ENCODE results near the gene ERBIN. TPM values are rescaled to one million over a fixed set of nuclear protein-coding genes. Genes with fewer than 3 reads are reported as not detected.
"Not testable (repeated sequence)": the region's sequence is repeated elsewhere in the genome, so short reads cannot be mapped to it uniquely, and the experiment has no call there.

Gene ERBIN
- total RNA-seq, 1 donor from 2014 or later: 78.1 TPM

DNA sequence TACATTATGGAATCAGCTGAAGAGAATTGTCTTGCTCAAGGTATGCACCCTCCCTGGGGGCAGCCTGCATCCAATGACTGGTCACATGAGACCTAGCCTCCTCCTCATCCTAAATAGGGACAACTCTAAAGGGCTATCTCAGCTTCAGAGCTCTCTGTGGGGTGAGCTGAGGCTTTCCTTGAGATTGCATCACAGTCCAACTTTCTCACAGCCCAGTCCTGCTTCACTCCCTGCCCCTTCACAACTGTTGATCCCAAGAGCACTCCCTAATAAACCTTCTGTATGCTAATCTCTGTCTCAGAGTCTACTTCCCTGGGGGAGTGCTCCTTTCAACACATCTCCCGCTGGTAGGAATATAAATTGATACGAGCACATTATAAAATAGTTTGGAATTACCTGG lies 44.1 kb upstream of the ERBIN start:
- Mint-ChIP-seq H3K4me3 (ENCODE audit: unreplicated experiment) (no peak overlapping the region), H3K27ac (ENCODE audit: unreplicated experiment) (no peak overlapping the region), H3K36me3 (ENCODE audit: unreplicated experiment) (no peaks in the 10 kb centered on the region), H3K4me1 (ENCODE audit: unreplicated experiment) (peaks cover 17% of the 10 kb centered on the region), H3K27me3 (ENCODE audit: unreplicated experiment) (no peaks in the 10 kb centered on the region), H3K9me3 (ENCODE audit: unreplicated experiment) (peaks cover 4% of the 10 kb centered on the region)
- TF ChIP-seq, protein P1, sequence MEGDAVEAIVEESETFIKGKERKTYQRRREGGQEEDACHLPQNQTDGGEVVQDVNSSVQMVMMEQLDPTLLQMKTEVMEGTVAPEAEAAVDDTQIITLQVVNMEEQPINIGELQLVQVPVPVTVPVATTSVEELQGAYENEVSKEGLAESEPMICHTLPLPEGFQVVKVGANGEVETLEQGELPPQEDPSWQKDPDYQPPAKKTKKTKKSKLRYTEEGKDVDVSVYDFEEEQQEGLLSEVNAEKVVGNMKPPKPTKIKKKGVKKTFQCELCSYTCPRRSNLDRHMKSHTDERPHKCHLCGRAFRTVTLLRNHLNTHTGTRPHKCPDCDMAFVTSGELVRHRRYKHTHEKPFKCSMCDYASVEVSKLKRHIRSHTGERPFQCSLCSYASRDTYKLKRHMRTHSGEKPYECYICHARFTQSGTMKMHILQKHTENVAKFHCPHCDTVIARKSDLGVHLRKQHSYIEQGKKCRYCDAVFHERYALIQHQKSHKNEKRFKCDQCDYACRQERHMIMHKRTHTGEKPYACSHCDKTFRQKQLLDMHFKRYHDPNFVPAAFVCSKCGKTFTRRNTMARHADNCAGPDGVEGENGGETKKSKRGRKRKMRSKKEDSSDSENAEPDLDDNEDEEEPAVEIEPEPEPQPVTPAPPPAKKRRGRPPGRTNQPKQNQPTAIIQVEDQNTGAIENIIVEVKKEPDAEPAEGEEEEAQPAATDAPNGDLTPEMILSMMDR (IDR thresholded peaks at IDR 0.05): no peak
- DNase-seq (ENCODE audit: extremely low spot score, unreplicated experiment): no peak

DNA sequence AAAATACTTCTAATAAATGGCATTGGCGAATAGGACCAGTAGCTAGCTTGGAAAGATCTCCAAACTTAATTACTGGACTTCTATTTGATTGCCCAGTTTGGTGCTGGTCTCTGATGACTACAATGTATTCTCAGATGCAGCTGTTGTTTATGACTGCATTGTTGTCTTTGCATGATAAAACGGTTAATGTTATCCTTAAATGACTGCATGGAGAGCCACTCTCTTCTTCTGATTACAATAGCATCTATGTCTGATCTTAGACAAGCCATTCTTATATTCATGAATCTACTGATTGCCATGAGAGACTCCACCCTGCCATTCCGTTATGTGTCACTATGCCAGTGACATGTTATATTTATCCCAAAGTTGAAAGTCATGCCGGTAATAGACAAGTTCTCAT lies 42.9 kb upstream of the ERBIN start:
- Mint-ChIP-seq H3K4me3 (ENCODE audit: unreplicated experiment) (no peak overlapping the region), H3K4me1 (ENCODE audit: unreplicated experiment) (peaks cover 17% of the 10 kb centered on the region), H3K9me3 (ENCODE audit: unreplicated experiment) (no peaks in the 10 kb centered on the region), H3K27ac (ENCODE audit: unreplicated experiment) (no peak overlapping the region), H3K27me3 (ENCODE audit: unreplicated experiment) (no peaks in the 10 kb centered on the region), H3K36me3 (ENCODE audit: unreplicated experiment) (no peaks in the 10 kb centered on the region)
- DNase-seq (ENCODE audit: extremely low spot score, unreplicated experiment): no peak
- TF ChIP-seq, protein P1 (IDR thresholded peaks at IDR 0.05): no peak

DNA sequence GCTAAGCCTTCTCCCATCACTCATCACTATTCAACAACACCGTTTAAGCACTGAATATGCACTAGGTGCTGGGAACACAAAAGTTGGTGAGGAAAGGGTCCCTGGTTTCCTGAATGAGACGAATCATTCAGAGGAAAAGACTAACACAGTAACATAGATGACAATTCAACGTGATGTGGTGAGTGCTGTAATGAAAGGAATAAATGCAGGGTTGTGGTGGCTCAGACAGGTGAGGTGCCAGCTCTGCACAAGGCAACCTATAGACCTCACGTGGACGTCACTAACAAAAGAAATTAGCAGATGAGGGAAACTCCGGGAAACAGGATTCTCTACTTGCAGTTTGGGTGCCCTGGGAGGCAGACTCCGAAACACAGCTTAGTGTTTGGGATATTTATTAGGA lies 40.0 kb upstream of the ERBIN start:
- no peak overlapping the region for H3K4me3 Mint-ChIP-seq (ENCODE audit: unreplicated experiment)
- H3K27me3 Mint-ChIP-seq (ENCODE audit: unreplicated experiment): peaks cover 2% of the 10 kb centered on the region
- no peaks in the 10 kb centered on the region for H3K36me3 Mint-ChIP-seq (ENCODE audit: unreplicated experiment)
- no peak for DNase-seq (ENCODE audit: extremely low spot score, unreplicated experiment)
- no peak overlapping the region for H3K27ac Mint-ChIP-seq (ENCODE audit: unreplicated experiment)
- no peaks in the 10 kb centered on the region for H3K9me3 Mint-ChIP-seq (ENCODE audit: unreplicated experiment)
- TF ChIP-seq, protein P1 (IDR thresholded peaks at IDR 0.05): no peak
- peaks cover 3% of the 10 kb centered on the region for H3K4me1 Mint-ChIP-seq (ENCODE audit: unreplicated experiment)

DNA sequence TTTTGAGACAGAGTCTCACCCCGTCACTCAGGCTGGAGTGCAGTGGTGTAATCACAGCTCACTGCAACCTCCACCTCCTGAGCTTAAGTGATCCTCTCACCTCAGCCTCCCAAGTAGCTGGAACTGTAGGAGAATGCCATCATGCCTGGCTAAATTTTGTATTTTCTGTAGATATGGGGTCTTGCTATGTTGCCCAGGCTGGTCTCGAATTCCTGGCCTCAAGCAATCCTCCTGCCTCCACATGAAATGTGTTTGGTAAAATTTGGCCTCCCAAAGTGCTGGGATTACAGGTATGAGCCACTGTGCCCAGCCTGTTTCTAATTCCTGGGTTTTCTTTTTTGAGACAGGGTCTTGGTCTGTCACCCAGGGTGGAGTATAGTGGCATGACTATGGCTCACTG lies 34.4 kb upstream of the ERBIN start:
- not testable (repeated sequence) for H3K36me3 Mint-ChIP-seq (ENCODE audit: unreplicated experiment)

DNA sequence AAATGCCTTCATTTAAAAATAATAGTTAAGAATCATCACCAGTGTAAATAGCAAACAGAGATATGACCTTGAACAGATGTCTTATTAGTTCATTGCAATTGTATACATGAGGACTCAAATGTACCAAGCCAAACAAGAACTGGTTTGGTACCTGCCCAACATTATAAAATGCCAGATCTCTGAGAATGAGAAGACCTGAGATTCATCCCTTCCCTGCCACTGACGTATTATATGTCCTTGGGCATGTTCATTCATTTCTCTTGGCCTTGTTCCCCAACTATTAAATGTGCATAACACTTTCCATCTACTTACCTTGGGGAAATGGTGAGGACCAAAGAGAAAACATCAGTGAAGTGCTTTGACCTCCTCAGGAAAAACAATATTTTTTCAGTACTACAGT lies 33.6 kb upstream of the ERBIN start:
- Mint-ChIP-seq H3K4me3 (ENCODE audit: unreplicated experiment) (no peak overlapping the region), H3K9me3 (ENCODE audit: unreplicated experiment) (no peaks in the 10 kb centered on the region)

More for the DNA sequence above, 34.4 kb upstream of the ERBIN start:
- not testable (repeated sequence) for DNase-seq (ENCODE audit: extremely low spot score, unreplicated experiment); H3K4me3 Mint-ChIP-seq (ENCODE audit: unreplicated experiment); H3K9me3 Mint-ChIP-seq (ENCODE audit: unreplicated experiment); H3K27ac Mint-ChIP-seq (ENCODE audit: unreplicated experiment); H3K4me1 Mint-ChIP-seq (ENCODE audit: unreplicated experiment); H3K27me3 Mint-ChIP-seq (ENCODE audit: unreplicated experiment)

More for the DNA sequence above, 33.6 kb upstream of the ERBIN start:
- Mint-ChIP-seq H3K36me3 (ENCODE audit: unreplicated experiment) (no peaks in the 10 kb centered on the region), H3K4me1 (ENCODE audit: unreplicated experiment) (no peaks in the 10 kb centered on the region), H3K27ac (ENCODE audit: unreplicated experiment) (no peak overlapping the region), H3K27me3 (ENCODE audit: unreplicated experiment) (peaks cover 2% of the 10 kb centered on the region)
- no peak for DNase-seq (ENCODE audit: extremely low spot score, unreplicated experiment)
- TF ChIP-seq, protein P1 (IDR thresholded peaks at IDR 0.05): no peak
